ENCODE data around the gene ST7. TPM values are rescaled to one million over a fixed set of nuclear protein-coding genes. Genes with fewer than 3 reads are reported as not detected.
A peak's percentile ranks its signal among the peaks of the same experiment; 100 is the strongest.

The ST7 gene
- total RNA-seq, 1 donor from 2014 or later = 29.5 TPM

- ATAC-seq (no peak), DNase-seq (ENCODE audit: missing footprints) (no peak)
- intact Hi-C loops (cut with DNase I) = loop anchor here (2.0 to 10.0 kb wide), 3 partner anchors 197 to 953 kb away; no protein-coding TSS in a partner anchor
Measured at GRCh38 chr7:117127585-117128168, 174.4 kb downstream of the ST7 start.

- intact Hi-C loops (cut with DNase I) = loop anchor here (10.0 kb wide), 2 partner anchors 535 to 955 kb away; no protein-coding TSS in a partner anchor
- DNase-seq (ENCODE audit: missing footprints) (no peak), ATAC-seq (peak; percentile 53)
Measured at GRCh38 chr7:117129521-117129955, 176.2 kb downstream of the ST7 start.

DNA sequence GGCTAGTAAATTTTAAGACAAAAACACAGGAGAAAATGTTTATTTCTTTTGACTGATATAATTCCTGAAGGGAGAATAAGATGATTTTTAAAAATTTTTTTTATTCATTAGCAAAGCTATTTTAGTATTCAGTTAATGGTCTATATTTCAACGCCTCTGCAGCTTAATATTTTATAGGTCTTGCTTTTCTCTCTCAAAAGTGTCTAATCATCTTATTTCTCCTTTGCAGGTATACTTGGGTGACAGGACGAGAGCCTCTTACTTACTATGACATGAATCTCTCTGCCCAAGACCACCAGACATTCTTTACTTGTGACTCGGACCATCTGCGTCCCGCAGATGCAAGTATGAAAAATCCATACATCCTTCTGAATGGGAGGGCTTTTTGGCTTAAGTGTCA lies 177.0 kb downstream of the ST7 start:
- DNase-seq (ENCODE audit: missing footprints) (no peak), ATAC-seq (no peak)
- intact Hi-C loops (cut with DNase I) = no loop called here

DNA sequence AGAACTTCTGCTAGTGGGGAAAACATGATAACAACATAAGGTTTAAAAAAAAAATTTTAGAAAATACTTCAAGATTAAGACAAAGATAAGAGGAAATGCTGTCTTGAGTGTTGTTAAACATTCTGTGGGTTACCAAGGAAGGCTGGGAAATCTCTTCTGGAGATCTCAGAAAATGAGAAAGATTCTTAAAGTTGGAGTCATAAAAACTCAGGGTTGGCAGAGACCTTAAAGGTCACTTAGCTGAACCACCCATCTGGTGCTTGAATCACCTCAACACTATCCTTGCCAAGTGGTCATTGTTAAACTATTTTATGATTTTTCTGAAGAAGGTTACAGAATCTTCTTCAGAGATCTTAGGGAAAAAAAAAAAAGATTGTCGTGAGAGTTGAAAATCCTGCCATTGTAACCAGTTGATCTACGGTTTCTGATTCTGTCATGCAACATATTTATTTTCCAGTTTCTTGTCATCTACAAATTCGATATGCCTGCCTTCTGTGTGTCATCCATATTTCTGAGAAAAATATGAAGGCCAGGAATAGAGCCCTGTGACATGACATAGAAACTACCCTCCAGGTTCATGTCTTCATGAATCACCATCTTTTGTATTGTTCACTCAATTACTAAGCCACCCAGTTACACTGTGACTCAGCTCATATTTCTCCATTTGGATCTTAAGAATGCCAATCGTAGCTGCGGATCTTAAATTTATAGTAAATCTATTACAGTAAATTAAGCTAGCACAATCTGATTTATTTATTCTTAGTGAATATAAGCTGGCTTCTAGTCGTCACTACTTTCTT lies 179.2 kb downstream of the ST7 start:
- no peak for DNase-seq (ENCODE audit: missing footprints)
- no peak for ATAC-seq
- intact Hi-C loops (cut with DNase I) = no loop called here

GRCh38 chr7:117133125-117133524 lies 179.8 kb downstream of the ST7 start:
- intact Hi-C loops (cut with DNase I) = no loop called here
- ATAC-seq = no peak
- no peak for DNase-seq (ENCODE audit: missing footprints)

- intact Hi-C loops (cut with DNase I) = no loop called here
- ATAC-seq (no peak), DNase-seq (ENCODE audit: missing footprints) (no peak)
Measured at GRCh38 chr7:117134411-117134810, 181.1 kb downstream of the ST7 start.

DNA sequence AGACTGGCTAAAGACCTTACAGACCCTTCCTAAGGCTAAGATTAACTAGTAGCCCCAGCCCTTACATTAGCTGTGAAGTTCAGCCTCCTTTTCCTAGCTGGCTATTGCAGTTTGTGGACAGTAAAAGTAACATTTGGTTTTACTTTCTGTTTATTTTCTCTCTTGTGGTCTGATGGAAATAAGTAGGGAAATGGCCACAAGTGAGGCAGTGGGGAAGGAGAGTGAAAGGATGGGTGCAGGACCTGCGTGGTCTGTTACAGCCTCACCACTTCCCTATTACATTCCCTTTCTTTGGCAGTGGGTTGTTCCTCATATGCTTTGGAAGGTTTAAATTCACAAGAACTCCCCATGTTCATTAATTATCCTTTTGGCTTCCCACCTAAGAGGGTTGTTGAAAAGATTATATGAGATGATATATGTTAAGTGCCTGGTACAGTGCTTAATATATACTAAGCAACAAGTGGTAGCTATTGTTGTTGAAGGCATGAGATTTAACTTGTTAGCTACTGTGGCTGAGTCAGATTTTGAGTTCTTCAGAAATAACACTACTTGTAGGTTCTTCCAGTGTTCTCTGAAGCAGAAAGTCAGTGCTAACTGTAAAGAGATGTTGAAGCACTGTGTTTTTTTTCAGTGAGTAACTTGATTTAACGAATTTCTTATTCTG lies 181.7 kb downstream of the ST7 start:
- intact Hi-C loops (cut with DNase I) = no loop called here
- ATAC-seq (peak; percentile 52), DNase-seq (ENCODE audit: missing footprints) (no peak)

DNA sequence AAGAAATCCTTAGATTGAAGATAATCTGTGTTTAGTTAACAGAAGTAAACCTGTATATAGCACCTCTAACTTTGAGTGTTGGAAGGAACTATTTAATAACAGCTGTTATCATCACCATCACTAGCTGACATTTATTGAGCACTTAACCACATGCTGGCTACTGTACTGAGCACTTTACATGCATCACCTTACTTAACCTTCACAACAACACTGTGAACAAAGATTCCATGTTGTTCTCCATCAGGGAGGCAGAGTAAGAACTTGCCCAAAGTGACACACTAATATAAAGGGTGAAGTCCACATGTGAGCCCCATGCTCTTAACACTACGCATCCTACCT lies 182.2 kb downstream of the ST7 start:
- DNase-seq (ENCODE audit: missing footprints) (no peak), ATAC-seq (no peak)
- intact Hi-C loops (cut with DNase I) = no loop called here

DNA sequence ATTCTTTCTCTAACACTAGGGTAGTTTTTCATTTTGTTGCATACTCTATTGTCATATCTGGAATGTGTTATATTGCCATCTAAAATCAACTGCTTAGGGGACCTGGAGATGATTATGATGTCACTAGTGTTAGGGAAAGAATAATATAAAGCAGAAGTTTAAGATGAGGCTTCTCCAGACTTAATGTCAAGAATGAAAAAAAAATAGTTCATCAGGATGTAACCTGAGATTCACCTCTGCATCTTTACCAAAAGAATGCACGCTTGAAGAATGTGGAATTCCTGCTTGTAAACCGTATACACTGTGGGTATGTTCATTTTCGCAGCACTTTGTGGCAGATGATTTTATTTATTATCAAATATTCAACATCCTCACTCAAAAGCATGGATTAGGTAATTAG lies 184.6 kb downstream of the ST7 start:
- intact Hi-C loops (cut with DNase I) = no loop called here
- no peak for DNase-seq (ENCODE audit: missing footprints)
- ATAC-seq = no peak

DNA sequence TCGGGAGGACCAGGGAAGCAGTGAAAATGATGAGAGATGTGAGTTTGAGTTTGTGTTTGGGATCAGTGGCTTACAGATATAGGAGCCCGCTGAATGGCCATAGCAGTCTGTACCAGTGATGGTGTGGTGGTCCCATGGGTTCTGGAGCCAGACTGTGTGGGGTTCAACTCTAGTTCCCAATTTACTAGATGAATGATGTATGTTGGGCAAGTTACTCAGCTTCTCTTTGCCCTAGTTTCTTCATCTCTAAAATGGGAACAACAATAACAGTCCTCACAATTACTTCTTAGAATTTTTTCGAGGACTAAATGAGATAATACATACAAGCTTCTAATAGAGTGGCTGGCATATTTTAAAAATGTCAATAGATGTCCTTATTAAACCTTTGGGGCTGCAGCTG lies 185.2 kb downstream of the ST7 start:
- ATAC-seq = no peak
- intact Hi-C loops (cut with DNase I) = no loop called here
- DNase-seq (ENCODE audit: missing footprints) = no peak

GRCh38 chr7:117138981-117139380 lies 185.7 kb downstream of the ST7 start:
- intact Hi-C loops (cut with DNase I) = no loop called here
- ATAC-seq (no peak), DNase-seq (ENCODE audit: missing footprints) (no peak)

GRCh38 chr7:117139397-117139984 lies 186.2 kb downstream of the ST7 start:
- ATAC-seq (no peak), DNase-seq (ENCODE audit: missing footprints) (no peak)
- intact Hi-C loops (cut with DNase I) = no loop called here

DNA sequence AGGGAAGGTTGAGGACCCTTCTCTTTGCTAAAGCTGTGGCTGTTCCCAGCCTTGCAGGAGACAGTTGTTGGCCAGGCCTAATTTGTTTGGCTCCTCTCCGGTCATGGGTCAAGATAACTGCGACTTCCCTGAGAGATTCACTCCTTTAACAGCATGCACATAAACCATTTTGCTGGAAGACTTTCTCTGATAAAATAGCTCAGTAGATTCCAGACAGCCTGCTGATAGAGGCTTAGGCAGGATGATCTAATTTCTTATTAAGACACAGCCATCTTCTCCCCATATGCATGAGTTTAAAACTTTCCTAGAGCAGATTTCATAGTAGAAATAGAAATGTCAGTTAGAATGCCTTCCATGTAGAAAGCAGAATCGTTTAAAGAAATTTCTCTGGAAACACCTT lies 187.6 kb downstream of the ST7 start:
- DNase-seq (ENCODE audit: missing footprints) (no peak), ATAC-seq (no peak)
- intact Hi-C loops (cut with DNase I) = no loop called here

DNA sequence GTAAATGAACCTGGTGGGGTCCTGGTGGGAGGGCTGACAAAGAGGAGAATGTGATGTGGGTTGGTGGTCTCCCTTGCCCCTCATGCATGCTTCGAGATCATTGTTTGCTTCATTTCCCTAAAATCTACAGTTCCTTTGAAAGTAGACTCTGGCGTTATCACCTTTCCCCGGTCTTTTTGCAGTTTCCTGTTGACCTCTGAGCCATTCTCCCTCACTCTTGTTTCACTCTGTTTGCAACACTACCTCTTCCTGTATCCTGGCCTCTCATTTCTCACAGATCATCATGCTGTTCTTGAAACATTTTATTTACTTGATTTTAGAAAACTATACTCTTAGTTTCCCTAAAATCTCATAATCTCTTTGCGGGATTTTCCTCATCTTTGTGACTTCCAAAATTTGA lies 189.8 kb downstream of the ST7 start:
- intact Hi-C loops (cut with DNase I) = no loop called here
- ATAC-seq (no peak), DNase-seq (ENCODE audit: missing footprints) (no peak)

- DNase-seq (ENCODE audit: missing footprints) (no peak), ATAC-seq (no peak)
- intact Hi-C loops (cut with DNase I) = no loop called here
Measured at GRCh38 chr7:117143580-117143979, 190.3 kb downstream of the ST7 start.

- ATAC-seq (no peak), DNase-seq (ENCODE audit: missing footprints) (no peak)
- intact Hi-C loops (cut with DNase I) = no loop called here
Measured at GRCh38 chr7:117145333-117145732, 192.0 kb downstream of the ST7 start.

DNA sequence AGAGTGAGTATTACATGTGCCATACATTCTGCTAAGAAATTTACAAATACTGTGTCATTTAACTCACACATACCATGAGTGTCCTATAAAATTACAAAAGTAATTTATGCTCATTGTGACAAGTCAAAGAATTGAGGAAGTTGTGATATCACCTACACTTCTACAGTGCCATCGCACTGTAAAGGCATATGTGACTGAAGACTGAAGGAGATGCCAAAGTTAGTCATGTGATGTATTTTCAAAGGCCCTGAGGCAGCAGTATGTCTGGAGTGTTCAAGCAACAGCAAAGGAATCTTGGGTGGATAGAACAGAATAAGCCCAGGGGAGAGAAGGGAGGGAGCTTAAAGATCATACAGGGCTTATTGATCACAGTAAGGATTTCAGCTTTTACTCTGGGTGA lies 192.8 kb downstream of the ST7 start:
- intact Hi-C loops (cut with DNase I) = no loop called here
- ATAC-seq (no peak), DNase-seq (ENCODE audit: missing footprints) (no peak)

DNA sequence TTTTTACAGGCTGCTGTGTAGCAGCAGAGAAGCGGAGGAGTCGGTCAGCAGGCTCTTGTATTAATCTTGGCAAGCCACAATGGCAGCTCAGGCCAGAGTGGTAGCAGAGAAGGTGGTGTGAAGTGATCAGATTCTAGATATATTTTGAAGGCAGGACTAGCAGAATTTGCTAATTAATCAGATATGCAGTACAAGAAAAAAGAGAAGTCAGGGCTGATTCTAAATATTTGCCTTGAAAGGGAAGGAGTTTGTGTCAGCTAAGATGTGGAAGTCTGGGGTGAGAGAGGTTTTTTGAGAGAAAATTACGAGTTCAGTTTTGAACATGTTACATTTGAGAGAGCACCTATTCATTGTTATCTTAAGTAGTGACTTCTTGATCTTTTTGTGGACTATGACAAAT lies 193.2 kb downstream of the ST7 start:
- ATAC-seq (no peak), DNase-seq (ENCODE audit: missing footprints) (no peak)
- intact Hi-C loops (cut with DNase I) = no loop called here

DNA sequence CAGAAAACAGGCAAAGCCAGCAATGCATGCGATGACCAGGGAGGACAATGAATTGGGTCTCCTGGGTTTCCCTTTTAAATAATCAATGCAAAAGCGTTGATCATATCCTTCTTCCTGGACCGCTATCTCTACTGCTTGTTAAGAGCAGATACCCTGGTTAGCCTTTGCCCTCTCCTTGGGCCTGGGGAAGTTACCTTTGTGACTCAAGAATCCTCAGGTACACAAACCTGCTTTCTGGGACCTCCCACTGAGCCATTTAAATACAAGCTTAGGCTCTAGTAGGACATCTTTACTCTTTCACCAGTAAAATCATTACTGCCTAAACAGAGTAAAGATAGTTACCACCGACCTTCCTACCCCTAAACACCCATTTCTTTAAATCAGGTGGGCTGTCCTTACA lies 195.7 kb downstream of the ST7 start:
- DNase-seq (ENCODE audit: missing footprints) (no peak), ATAC-seq (no peak)
- intact Hi-C loops (cut with DNase I) = no loop called here

- intact Hi-C loops (cut with DNase I) = no loop called here
- DNase-seq (ENCODE audit: missing footprints) = no peak
- ATAC-seq = no peak
Measured at GRCh38 chr7:117149692-117150091, 196.4 kb downstream of the ST7 start.
